GM23248 (cell line): ENCODE measurements around the gene SVEP1. TPM values are rescaled to one million over a fixed set of nuclear protein-coding genes. Genes with fewer than 3 reads are reported as not detected.

Source experiments
- DNase-seq: peaks from one replicate; pipeline ENCODE4 v3.0.0-alpha.2; 2015
- H2AFZ ChIP-seq: fragments of 200-600 bp; sonication (generic); 2 replicates; pipeline ENCODE4 v1.6.1; 2016; ENCODE audit warnings: antibody characterized with exemption
- H3F3A ChIP-seq: fragments of 200-600 bp; sonication (generic); 2 replicates; pipeline ENCODE4 v1.6.1; 2016; ENCODE audit warnings: mild to moderate bottlenecking, antibody characterized with exemption, mixed run types; ENCODE audit not compliant: insufficient read depth
- H3K27ac ChIP-seq: fragments of 200-600 bp; sonication (generic); 2 replicates; pipeline ENCODE4 v1.5.1; 2016; ENCODE audit warnings: mild to moderate bottlenecking
- H3K27me3 ChIP-seq: fragments of 200-600 bp; sonication (generic); replicated peaks from 2 replicates; pipeline ENCODE4 v1.6.1; 2016; ENCODE audit warnings: mild to moderate bottlenecking; ENCODE audit not compliant: insufficient read depth
- H3K36me3 ChIP-seq: fragments of 200-600 bp; sonication (generic); 2 replicates; pipeline ENCODE4 v1.6.1; 2016; ENCODE audit warnings: low read depth, mild to moderate bottlenecking
- H3K4me1 ChIP-seq: fragments of 200-600 bp; sonication (generic); 2 replicates; pipeline ENCODE4 v1.6.1; 2016; ENCODE audit warnings: mild to moderate bottlenecking; ENCODE audit not compliant: insufficient read depth
- H3K4me2 ChIP-seq: fragments of 200-600 bp; sonication (generic); one replicate; pipeline ENCODE4 v1.6.1; 2016; ENCODE audit warnings: mild to moderate bottlenecking; ENCODE audit not compliant: unreplicated experiment
- H3K4me3 ChIP-seq: fragments of 200-600 bp; sonication (generic); 2 replicates; pipeline ENCODE4 v1.5.1; 2016; ENCODE audit warnings: mild to moderate bottlenecking
- H3K79me2 ChIP-seq: fragments of 200-600 bp; sonication (generic); 2 replicates; pipeline ENCODE4 v1.6.1; 2016; ENCODE audit warnings: mild to moderate bottlenecking; ENCODE audit not compliant: insufficient read depth
- H3K9ac ChIP-seq: fragments of 200-600 bp; sonication (generic); 2 replicates; pipeline ENCODE4 v1.6.1; 2016; ENCODE audit warnings: mild to moderate bottlenecking
- H3K9me2 ChIP-seq: fragments of 200-600 bp; sonication (generic); 2 replicates; pipeline ENCODE4 v1.6.1; 2016; ENCODE audit warnings: mixed run types, mild to moderate bottlenecking, moderate library complexity; ENCODE audit not compliant: insufficient read depth
- H3K9me3 ChIP-seq: fragments of 200-600 bp; sonication (generic); one replicate; pipeline ENCODE4 v1.6.1; 2017; ENCODE audit warnings: low read depth
- H4K20me1 ChIP-seq: fragments of 200-600 bp; sonication (generic); 2 replicates; pipeline ENCODE4 v1.6.0; 2016; ENCODE audit not compliant: insufficient read depth
- EZH2 ChIP-seq: fragments of 200-600 bp; sonication (generic); IDR thresholded peaks from 2 replicates; pipeline ENCODE4 v1.6.1; 2018; ENCODE audit warnings: antibody characterized with exemption, mild to moderate bottlenecking; ENCODE audit not compliant: insufficient read depth, poor library complexity, severe bottlenecking
- EZH2phosphoT487 ChIP-seq: fragments of 200-600 bp; sonication (generic); IDR thresholded peaks from 2 replicates; pipeline ENCODE4 v1.6.1; 2018; ENCODE audit warnings: antibody characterized with exemption, moderate library complexity, mild to moderate bottlenecking, low read depth; ENCODE audit not compliant: insufficient read depth
- WGBS, 2 experiments: methylation state at CpG; one replicate each; pipeline ENCODE4 v1.1.6; 2015 to 2017; ENCODE audit warnings: low lambda C conversion rate in 2 of 2, low coverage in 1 of 2; ENCODE audit errors: missing lambda C conversion rate in 2 of 2; 5-methylcytosine and 5-hydroxymethylcytosine counted together
- in situ Hi-C: fragments of 300-500 bp; cut with MboI; formaldehyde crosslinking; loops from 2 replicates; pipeline ENCODE4 v1.15.0; 2020
- polyA plus RNA-seq: library from polyadenylated mRNA; unstranded; fragments of >200 nt; fragmentation: Nextera tagmentation; extraction: Ambion mirVana; gene quantifications from 2 replicates; pipeline ENCODE4 v1.2.1, GENCODE V29; 2016
- total RNA-seq: library from RNA; depleted of rRNA; stranded (reverse); fragments of >200 nt; shearing (Covaris generic); gene quantifications from 2 replicates; pipeline ENCODE4 v1.2.3, GENCODE V29; 2014

SVEP1 gene
- total and polyA plus RNA-seq, 2 experiments from 2014 or later, result 13.6 to 47.3 TPM

GRCh38 chr9:110605565-110605964 is 26.0 kb upstream of the SVEP1 start:
- peak; percentile 67 for DNase-seq
- in situ Hi-C loops, result no loop called here
- Histone ChIP-seq H3K9ac (no peak overlapping the region), H3K9me2 (no peaks in the 10 kb centered on the region), H3K4me2 (no peak overlapping the region), H4K20me1 (no peaks in the 10 kb centered on the region), H3K79me2 (no peaks in the 10 kb centered on the region), H3K27me3 (no peaks in the 10 kb centered on the region), H3K4me3 (no peak overlapping the region), H3K36me3 (no peaks in the 10 kb centered on the region), H3F3A (no peaks in the 10 kb centered on the region), H3K9me3 (no peaks in the 10 kb centered on the region), H3K4me1 (peaks cover 13% of the 10 kb centered on the region), H3K27ac (0 out of 2 replicates have a peak overlapping the region, but pooled peaks have one; percentile 7), H2AFZ (0 out of 2 replicates have a peak overlapping the region, but pooled peaks have one; percentile 39)
- 16 to 20% methylated on average over 4 of the region's 4 CpGs for WGBS, 2 experiments
- TF ChIP-seq EZH2, result no peak
- TF ChIP-seq EZH2phosphoT487, result no peak

- no peaks in the 10 kb centered on the region for H3K36me3 ChIP-seq
- TF ChIP-seq EZH2 (no peak), EZH2phosphoT487 (no peak)
- no peaks in the 10 kb centered on the region for H3F3A ChIP-seq
- no peak overlapping the region for H2AFZ ChIP-seq
- no peak overlapping the region for H3K9ac ChIP-seq
- no peak for DNase-seq
- peaks cover 13% of the 10 kb centered on the region for H3K4me1 ChIP-seq
- no peaks in the 10 kb centered on the region for H3K9me3 ChIP-seq
- H4K20me1 ChIP-seq, result no peaks in the 10 kb centered on the region
- H3K9me2 ChIP-seq, result no peaks in the 10 kb centered on the region
- no peak overlapping the region for H3K27ac ChIP-seq
- no peaks in the 10 kb centered on the region for H3K79me2 ChIP-seq
- H3K4me3 ChIP-seq, result no peak overlapping the region
- H3K4me2 ChIP-seq, result no peak overlapping the region
- no peaks in the 10 kb centered on the region for H3K27me3 ChIP-seq
- in situ Hi-C loops, result no loop called here
- 87 to 88% methylated on average over 5 of the region's 5 CpGs for WGBS, 2 experiments
These were observed 24.6 kb upstream of the SVEP1 start for GRCh38 chr9:110604171-110604601.

GRCh38 chr9:110602281-110602680 is 22.7 kb upstream of the SVEP1 start:
- Histone ChIP-seq H3K36me3 (no peaks in the 10 kb centered on the region), H3K4me1 (peaks cover 13% of the 10 kb centered on the region), H3K9me3 (no peaks in the 10 kb centered on the region), H3K79me2 (no peaks in the 10 kb centered on the region), H3K4me2 (no peak overlapping the region), H4K20me1 (no peaks in the 10 kb centered on the region), H3K4me3 (no peak overlapping the region), H3K27me3 (no peaks in the 10 kb centered on the region), H3K27ac (no peak overlapping the region), H3K9me2 (no peaks in the 10 kb centered on the region), H2AFZ (no peak overlapping the region), H3K9ac (no peak overlapping the region), H3F3A (no peaks in the 10 kb centered on the region)
- in situ Hi-C loops, result no loop called here
- DNase-seq, result peak; percentile 45
- TF ChIP-seq EZH2, result no peak
- TF ChIP-seq EZH2phosphoT487, result no peak
- WGBS, 2 experiments, result 9 to 15% methylated on average over 2 of the region's 2 CpGs

GRCh38 chr9:110601098-110601497 is 21.6 kb upstream of the SVEP1 start:
- in situ Hi-C loops, result no loop called here
- WGBS, 2 experiments, result 91 to 100% methylated on average over 4 of the region's 4 CpGs

GRCh38 chr9:110599468-110599867 is 19.9 kb upstream of the SVEP1 start:
- peak; percentile 18 for DNase-seq
- 61 to 69% methylated on average over 10 of the region's 10 CpGs for WGBS, 2 experiments

More at GRCh38 chr9:110601098-110601497, 21.6 kb upstream of the SVEP1 start:
- Histone ChIP-seq H3K36me3 (no peaks in the 10 kb centered on the region), H3K4me2 (no peak overlapping the region), H3K9ac (no peak overlapping the region), H3K9me3 (no peaks in the 10 kb centered on the region), H3K4me3 (no peak overlapping the region), H3K4me1 (peaks cover 7% of the 10 kb centered on the region), H2AFZ (no peak overlapping the region), H3K79me2 (no peaks in the 10 kb centered on the region), H4K20me1 (no peaks in the 10 kb centered on the region), H3K27ac (no peak overlapping the region), H3K27me3 (no peaks in the 10 kb centered on the region), H3F3A (no peaks in the 10 kb centered on the region), H3K9me2 (no peaks in the 10 kb centered on the region)
- DNase-seq, result no peak
- TF ChIP-seq EZH2phosphoT487 (no peak), EZH2 (no peak)

More at GRCh38 chr9:110599468-110599867, 19.9 kb upstream of the SVEP1 start:
- Histone ChIP-seq H3K9me2 (no peaks in the 10 kb centered on the region), H3K9me3 (no peaks in the 10 kb centered on the region), H3K4me3 (no peak overlapping the region), H3K27me3 (no peaks in the 10 kb centered on the region), H3K36me3 (no peaks in the 10 kb centered on the region), H3K79me2 (no peaks in the 10 kb centered on the region), H3F3A (no peaks in the 10 kb centered on the region), H3K9ac (no peak overlapping the region), H3K4me1 (no peaks in the 10 kb centered on the region; the same call in 1 of the 2 replicates), H3K27ac (no peak overlapping the region), H4K20me1 (no peaks in the 10 kb centered on the region), H2AFZ (no peak overlapping the region), H3K4me2 (no peak overlapping the region)
- in situ Hi-C loops, result no loop called here
- TF ChIP-seq EZH2phosphoT487 (no peak), EZH2 (no peak)
